ENCODE results near the gene HACL1.
"Not testable (repeated sequence)": the region's sequence is repeated elsewhere in the genome, so short reads cannot be mapped to it uniquely, and the experiment has no call there.

The HACL1 gene

DNA sequence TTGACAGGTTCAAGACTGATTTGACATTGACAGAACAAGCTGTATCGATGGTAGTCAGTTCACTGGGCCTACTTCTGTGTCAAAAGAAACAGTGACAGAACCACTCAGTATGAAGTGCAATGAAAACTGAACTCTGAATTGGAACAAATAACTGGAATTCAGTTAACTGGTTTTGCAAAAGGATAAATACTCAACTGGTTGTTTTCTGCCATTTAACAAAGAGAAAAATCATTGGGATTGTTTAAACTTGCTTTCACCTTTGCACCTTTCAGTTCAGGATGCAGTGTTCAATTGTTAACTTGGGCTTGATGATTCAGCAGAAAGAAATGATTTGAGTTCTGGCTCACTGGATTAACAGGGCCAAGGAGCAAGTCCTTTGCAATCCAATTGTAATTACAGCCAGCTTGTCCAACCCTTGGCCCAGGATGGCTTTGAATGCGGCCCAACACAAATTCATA is 5.1 kb upstream of the HACL1 start:
- no peak overlapping the region for H3K9ac ChIP-seq (ENCODE audit: low read depth in 1 of 2, low read length in 2 of 2)
- H3K4me3 ChIP-seq (ENCODE audit: low read depth in 1 of 2, low read length in 2 of 2): no peak overlapping the region
- H3K4me1 ChIP-seq (ENCODE audit: control insufficient read depth in 1 of 2, insufficient read depth in 2 of 2, low read length in 2 of 2): peaks cover 21 to 25% of the 10 kb centered on the region in 2 donors
- no peaks in the 10 kb centered on the region for H3K27me3 ChIP-seq (ENCODE audit: control insufficient read depth in 1 of 2, insufficient read depth in 2 of 2, low read length in 2 of 2)
- H3K27ac ChIP-seq (ENCODE audit: low read depth, low read length): peak overlapping the region; percentile 44
- no peaks in the 10 kb centered on the region for H3K36me3 ChIP-seq (ENCODE audit: control insufficient read depth in 1 of 2, insufficient read depth in 2 of 2, low read length in 2 of 2)
- no peaks in the 10 kb centered on the region for H3K9me3 ChIP-seq (ENCODE audit: control insufficient read depth in 1 of 2, low read length in 2 of 2)

- H3K9ac ChIP-seq (ENCODE audit: low read depth in 1 of 2, low read length in 2 of 2); H3K9me3 ChIP-seq (ENCODE audit: control insufficient read depth in 1 of 2, low read length in 2 of 2); H3K36me3 ChIP-seq (ENCODE audit: control insufficient read depth in 1 of 2, insufficient read depth in 2 of 2, low read length in 2 of 2); H3K4me3 ChIP-seq (ENCODE audit: low read depth in 1 of 2, low read length in 2 of 2); H3K27ac ChIP-seq (ENCODE audit: low read depth, low read length); H3K27me3 ChIP-seq (ENCODE audit: control insufficient read depth in 1 of 2, insufficient read depth in 2 of 2, low read length in 2 of 2): not testable (repeated sequence)
- H3K4me1 ChIP-seq (ENCODE audit: control insufficient read depth in 1 of 2, insufficient read depth in 2 of 2, low read length in 2 of 2): peaks cover 30 to 35% of the 10 kb centered on the region in 2 donors
Observed at GRCh38 chr3:15604584-15604983, 3.2 kb upstream of the HACL1 start.

- peaks cover 5 to 22% of the 10 kb centered on the region in 2 donors for H3K36me3 ChIP-seq (ENCODE audit: control insufficient read depth in 1 of 2, insufficient read depth in 2 of 2, low read length in 2 of 2)
- H3K9me3 ChIP-seq (ENCODE audit: control insufficient read depth in 1 of 2, low read length in 2 of 2); H3K27ac ChIP-seq (ENCODE audit: low read depth, low read length); H3K27me3 ChIP-seq (ENCODE audit: control insufficient read depth in 1 of 2, insufficient read depth in 2 of 2, low read length in 2 of 2); H3K9ac ChIP-seq (ENCODE audit: low read depth in 1 of 2, low read length in 2 of 2): not testable (repeated sequence)
- peaks cover 26 to 35% of the 10 kb centered on the region in 2 donors for H3K4me1 ChIP-seq (ENCODE audit: control insufficient read depth in 1 of 2, insufficient read depth in 2 of 2, low read length in 2 of 2)
- peak overlapping the region; percentile 88 to 97 for H3K4me3 ChIP-seq (ENCODE audit: low read depth in 1 of 2, low read length in 2 of 2)
Observed at GRCh38 chr3:15602816-15603215, 1.4 kb upstream of the HACL1 start.

- H3K27me3 ChIP-seq (ENCODE audit: control insufficient read depth in 1 of 2, insufficient read depth in 2 of 2, low read length in 2 of 2): no peaks in the 10 kb centered on the region
- H3K36me3 ChIP-seq (ENCODE audit: control insufficient read depth in 1 of 2, insufficient read depth in 2 of 2, low read length in 2 of 2): peaks cover 6 to 22% of the 10 kb centered on the region in 2 donors
- peaks cover 20 to 35% of the 10 kb centered on the region in 2 donors for H3K4me1 ChIP-seq (ENCODE audit: control insufficient read depth in 1 of 2, insufficient read depth in 2 of 2, low read length in 2 of 2)
- peak overlapping the region; percentile 74 for H3K27ac ChIP-seq (ENCODE audit: low read depth, low read length)
- peak overlapping the region; percentile 84 to 85 for H3K9ac ChIP-seq (ENCODE audit: low read depth in 1 of 2, low read length in 2 of 2)
- H3K4me3 ChIP-seq (ENCODE audit: low read depth in 1 of 2, low read length in 2 of 2): peak overlapping the region; percentile 88 to 97
- no peaks in the 10 kb centered on the region for H3K9me3 ChIP-seq (ENCODE audit: control insufficient read depth in 1 of 2, low read length in 2 of 2)
Observed at GRCh38 chr3:15602146-15602536, 772 bp upstream of the HACL1 start.

DNA sequence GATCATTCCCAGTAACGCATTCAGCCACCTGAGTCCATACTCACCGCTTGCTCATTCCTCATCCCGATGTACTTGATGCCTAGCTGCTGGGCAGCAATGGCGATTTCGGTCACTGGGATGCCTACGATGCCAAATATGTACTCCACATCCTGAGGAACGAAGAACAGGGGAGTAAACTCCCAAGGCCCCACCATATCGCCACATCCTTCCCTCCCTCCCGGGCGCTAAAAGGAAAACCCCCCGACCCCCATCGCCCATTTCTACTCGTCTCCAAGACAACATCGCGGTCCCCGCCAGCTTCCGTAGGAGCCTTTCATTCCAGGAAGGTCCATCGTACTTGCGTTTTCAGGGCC is 347 bp downstream of the HACL1 start:
- H3K9me3 ChIP-seq (ENCODE audit: control insufficient read depth in 1 of 2, low read length in 2 of 2): no peaks in the 10 kb centered on the region
- H3K4me1 ChIP-seq (ENCODE audit: control insufficient read depth in 1 of 2, insufficient read depth in 2 of 2, low read length in 2 of 2): peaks cover 10 to 31% of the 10 kb centered on the region in 2 donors
- H3K27ac ChIP-seq (ENCODE audit: low read depth, low read length): peak overlapping the region; percentile 74
- peaks cover 12 to 25% of the 10 kb centered on the region in 2 donors for H3K36me3 ChIP-seq (ENCODE audit: control insufficient read depth in 1 of 2, insufficient read depth in 2 of 2, low read length in 2 of 2)
- peak overlapping the region; percentile 84 to 85 for H3K9ac ChIP-seq (ENCODE audit: low read depth in 1 of 2, low read length in 2 of 2)
- no peaks in the 10 kb centered on the region for H3K27me3 ChIP-seq (ENCODE audit: control insufficient read depth in 1 of 2, insufficient read depth in 2 of 2, low read length in 2 of 2)
- H3K4me3 ChIP-seq (ENCODE audit: low read depth in 1 of 2, low read length in 2 of 2): peak overlapping the region; percentile 88 to 97

DNA sequence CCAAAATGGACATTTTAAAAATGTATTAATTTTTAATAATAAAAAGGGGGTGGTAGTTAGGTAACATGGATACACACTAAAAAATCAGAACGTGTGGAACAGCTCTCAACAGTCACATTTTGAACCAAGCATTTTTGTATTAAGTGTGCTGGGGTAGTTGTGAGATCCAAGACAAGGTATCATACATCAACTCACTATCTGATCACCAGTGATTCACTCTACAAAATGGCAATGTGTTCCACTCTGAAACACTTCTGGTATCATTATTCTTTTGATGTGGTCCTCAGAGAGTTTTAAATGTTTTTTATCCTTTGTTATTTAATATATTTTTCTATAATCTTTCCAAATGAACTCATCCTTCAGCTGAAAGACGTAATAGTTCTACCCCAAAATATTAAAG is 5.4 kb downstream of the HACL1 start:
- Histone ChIP-seq H3K36me3 (ENCODE audit: control insufficient read depth in 1 of 2, insufficient read depth in 2 of 2, low read length in 2 of 2) (peaks cover 12 to 31% of the 10 kb centered on the region in 2 donors), H3K27me3 (ENCODE audit: control insufficient read depth in 1 of 2, insufficient read depth in 2 of 2, low read length in 2 of 2) (no peaks in the 10 kb centered on the region), H3K4me1 (ENCODE audit: control insufficient read depth in 1 of 2, insufficient read depth in 2 of 2, low read length in 2 of 2) (peaks cover 10 to 13% of the 10 kb centered on the region in 2 donors), H3K4me3 (ENCODE audit: low read depth in 1 of 2, low read length in 2 of 2) (no peak overlapping the region), H3K9me3 (ENCODE audit: control insufficient read depth in 1 of 2, low read length in 2 of 2) (no peaks in the 10 kb centered on the region), H3K9ac (ENCODE audit: low read depth in 1 of 2, low read length in 2 of 2) (no peak overlapping the region), H3K27ac (ENCODE audit: low read depth, low read length) (no peak overlapping the region)

GRCh38 chr3:15592968-15593367 is 8.4 kb downstream of the HACL1 start:
- Histone ChIP-seq H3K4me3 (ENCODE audit: low read depth in 1 of 2, low read length in 2 of 2) (no peak overlapping the region), H3K36me3 (ENCODE audit: control insufficient read depth in 1 of 2, insufficient read depth in 2 of 2, low read length in 2 of 2) (peaks cover 19 to 24% of the 10 kb centered on the region in 2 donors), H3K4me1 (ENCODE audit: control insufficient read depth in 1 of 2, insufficient read depth in 2 of 2, low read length in 2 of 2) (peaks cover 0 to 5% of the 10 kb centered on the region in 2 donors), H3K9me3 (ENCODE audit: control insufficient read depth in 1 of 2, low read length in 2 of 2) (no peaks in the 10 kb centered on the region), H3K9ac (ENCODE audit: low read depth in 1 of 2, low read length in 2 of 2) (no peak overlapping the region), H3K27me3 (ENCODE audit: control insufficient read depth in 1 of 2, insufficient read depth in 2 of 2, low read length in 2 of 2) (no peaks in the 10 kb centered on the region), H3K27ac (ENCODE audit: low read depth, low read length) (no peak overlapping the region)

DNA sequence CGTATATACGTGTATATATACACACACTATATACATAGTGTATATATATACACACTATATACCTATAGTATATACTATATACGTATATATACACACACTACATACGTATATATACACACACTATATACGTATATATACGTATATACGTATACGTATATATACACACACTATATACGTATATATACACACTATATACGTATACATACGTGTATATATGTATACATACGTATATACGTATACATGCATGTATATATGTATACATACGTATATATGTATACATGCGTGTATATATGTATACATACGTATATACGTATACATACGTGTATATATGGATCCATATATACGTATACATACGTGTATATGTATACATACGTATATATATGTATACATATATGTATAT is 9.4 kb downstream of the HACL1 start:
- Histone ChIP-seq H3K27ac (ENCODE audit: low read depth, low read length) (no peak overlapping the region), H3K9me3 (ENCODE audit: control insufficient read depth in 1 of 2, low read length in 2 of 2) (no peaks in the 10 kb centered on the region), H3K9ac (ENCODE audit: low read depth in 1 of 2, low read length in 2 of 2) (no peak overlapping the region), H3K36me3 (ENCODE audit: control insufficient read depth in 1 of 2, insufficient read depth in 2 of 2, low read length in 2 of 2) (peaks cover 17 to 28% of the 10 kb centered on the region in 2 donors), H3K4me3 (ENCODE audit: low read depth in 1 of 2, low read length in 2 of 2) (no peak overlapping the region), H3K4me1 (ENCODE audit: control insufficient read depth in 1 of 2, insufficient read depth in 2 of 2, low read length in 2 of 2) (peaks cover 0 to 5% of the 10 kb centered on the region in 2 donors), H3K27me3 (ENCODE audit: control insufficient read depth in 1 of 2, insufficient read depth in 2 of 2, low read length in 2 of 2) (no peaks in the 10 kb centered on the region)

- Histone ChIP-seq H3K9ac (ENCODE audit: low read depth in 1 of 2, low read length in 2 of 2) (no peak overlapping the region), H3K9me3 (ENCODE audit: control insufficient read depth in 1 of 2, low read length in 2 of 2) (no peaks in the 10 kb centered on the region), H3K27ac (ENCODE audit: low read depth, low read length) (no peak overlapping the region), H3K4me1 (ENCODE audit: control insufficient read depth in 1 of 2, insufficient read depth in 2 of 2, low read length in 2 of 2) (peaks cover 0 to 5% of the 10 kb centered on the region in 2 donors), H3K4me3 (ENCODE audit: low read depth in 1 of 2, low read length in 2 of 2) (no peak overlapping the region), H3K36me3 (ENCODE audit: control insufficient read depth in 1 of 2, insufficient read depth in 2 of 2, low read length in 2 of 2) (peaks cover 19 to 33% of the 10 kb centered on the region in 2 donors), H3K27me3 (ENCODE audit: control insufficient read depth in 1 of 2, insufficient read depth in 2 of 2, low read length in 2 of 2) (no peaks in the 10 kb centered on the region)
Observed at GRCh38 chr3:15591242-15591641, 10.1 kb downstream of the HACL1 start.

DNA sequence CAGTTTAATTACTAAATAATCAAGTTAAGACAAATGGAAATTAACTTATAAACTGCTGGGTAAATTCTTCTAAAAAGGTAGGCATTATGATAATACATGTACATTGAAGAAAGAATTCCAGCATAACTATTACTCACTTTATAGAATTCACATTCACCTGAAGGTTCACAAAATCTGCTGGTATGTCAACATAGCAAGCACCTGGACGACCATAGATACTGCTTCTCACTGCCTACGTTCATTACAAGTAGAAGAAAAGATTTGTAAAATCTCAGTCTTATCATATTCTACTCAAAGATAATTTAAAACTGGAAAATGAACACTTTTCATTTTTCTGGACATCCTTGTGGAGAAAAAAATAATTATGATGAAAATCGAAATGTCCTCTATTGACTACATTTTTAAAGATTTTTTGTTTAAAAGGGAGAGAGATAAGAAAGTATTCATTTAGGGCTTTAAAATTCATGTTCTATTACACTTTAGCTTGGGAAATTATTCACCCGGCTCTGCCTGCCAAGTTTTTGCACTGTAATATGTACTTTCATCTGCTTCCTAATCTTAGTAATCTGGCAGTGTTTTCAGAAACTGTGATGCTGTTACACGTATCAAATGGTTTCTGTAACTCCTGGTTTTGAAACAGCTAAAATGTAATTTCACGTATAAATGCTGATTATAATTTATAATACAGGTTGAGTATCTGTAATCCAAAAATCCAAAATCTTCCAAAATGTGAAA is 16.1 kb downstream of the HACL1 start:
- Histone ChIP-seq H3K9ac (ENCODE audit: low read depth in 1 of 2, low read length in 2 of 2) (no peak overlapping the region), H3K9me3 (ENCODE audit: control insufficient read depth in 1 of 2, low read length in 2 of 2) (no peaks in the 10 kb centered on the region), H3K27ac (ENCODE audit: low read depth, low read length) (no peak overlapping the region), H3K27me3 (ENCODE audit: control insufficient read depth in 1 of 2, insufficient read depth in 2 of 2, low read length in 2 of 2) (no peaks in the 10 kb centered on the region), H3K36me3 (ENCODE audit: control insufficient read depth in 1 of 2, insufficient read depth in 2 of 2, low read length in 2 of 2) (peaks cover 29 to 67% of the 10 kb centered on the region in 2 donors), H3K4me3 (ENCODE audit: low read depth in 1 of 2, low read length in 2 of 2) (no peak overlapping the region), H3K4me1 (ENCODE audit: control insufficient read depth in 1 of 2, insufficient read depth in 2 of 2, low read length in 2 of 2) (no peaks in the 10 kb centered on the region)

All from duodenal mucosa (tissue), 2 donors.